Endothelial cell of umbilical vein (primary cell): ENCODE measurements around the gene SATB1. TPM values are rescaled to one million over a fixed set of nuclear protein-coding genes. Genes with fewer than 3 reads are reported as not detected.

Source experiments
- BruUV-seq: library from RNA; stranded (reverse); fragments of 400-500 nt; replicated peaks from 2 replicates; lab custom pipeline; 2021; lab: Mats Ljungman, UMichigan
- CTCF ChIA-PET: fragments of 300-600, 350-600 bp; sonication (Branson Sonifier 250); formaldehyde crosslinking; loops from one replicate; lab custom pipeline; 2021; ENCODE audit warnings: antibody characterized with exemption, inconsistent platforms; lab: Charles Lee
- POLR2A ChIA-PET: fragments of 300-600, 350-600 bp; sonication (Branson Sonifier 250); formaldehyde crosslinking; loops from one replicate; lab custom pipeline; 2021; ENCODE audit warnings: antibody characterized with exemption, inconsistent platforms; lab: Charles Lee
- DNase-seq: peaks from one replicate; pipeline ENCODE4 v3.0.0-alpha.2; 2011; ENCODE audit warnings: low read depth, low spot score
- FAIRE-seq: peaks from 2 replicates; lab custom pipeline; 2011; peaks lifted over from hg19 to GRCh38; lab: Jason Lieb, UNC
- H2AFZ ChIP-seq: 2 replicates; pipeline ENCODE4 v1.6.0; 2012; ENCODE audit warnings: low read depth, low read length, control low read depth, inconsistent platforms
- H3K27ac ChIP-seq: 2 replicates; pipeline ENCODE4 v1.5.1; 2011; ENCODE audit warnings: low read depth, mild to moderate bottlenecking, control low read depth, low read length, moderate library complexity; ENCODE audit not compliant: insufficient read depth
- H3K27me3 ChIP-seq, 2 experiments: 2 replicates each; pipeline versions ENCODE4 v1.6.0 to v1.6.1; 2011; ENCODE audit warnings: low read length in 2 of 2, mixed read lengths in 1 of 2; ENCODE audit not compliant: control insufficient read depth in 2 of 2, insufficient read depth in 2 of 2
- H3K36me3 ChIP-seq, 2 experiments: 2 replicates in 1 of 2; 3 replicates in 1 of 2; pipeline ENCODE4 v1.5.1; 2011; ENCODE audit warnings: low read length in 2 of 2, mild to moderate bottlenecking in 1 of 2, moderate library complexity in 1 of 2; ENCODE audit not compliant: control insufficient read depth in 2 of 2, insufficient read depth in 2 of 2; ENCODE audit errors: extremely low read depth in 1 of 2
- H3K4me1 ChIP-seq: 3 replicates; pipeline ENCODE4 v1.5.1; 2011; ENCODE audit warnings: mild to moderate bottlenecking, low read length; ENCODE audit not compliant: control insufficient read depth, insufficient read depth; ENCODE audit errors: extremely low read depth
- H3K4me2 ChIP-seq: 2 replicates; pipeline ENCODE4 v1.6.1; 2011; ENCODE audit warnings: low read length, control low read depth, mixed read lengths; ENCODE audit not compliant: insufficient read depth
- H3K4me3 ChIP-seq, 3 experiments: fragments of 200-600 bp in 1 of 3; sonication (generic), shearing (Covaris generic) in 1 of 3; replicated peaks in 1 of 3; 2 replicates each; pipeline ENCODE4 v1.5.1; 2011 to 2016; ENCODE audit warnings: control low read depth in 3 of 3, low read length in 3 of 3, mild to moderate bottlenecking in 2 of 3, inconsistent platforms in 1 of 3, low read depth in 1 of 3, moderate library complexity in 1 of 3; ENCODE audit not compliant: insufficient read depth in 1 of 3
- H3K79me2 ChIP-seq: 2 replicates; pipeline ENCODE4 v1.6.0; 2012; ENCODE audit warnings: low read length, inconsistent platforms; ENCODE audit not compliant: control insufficient read depth, insufficient read depth
- H3K9ac ChIP-seq: replicated peaks from 2 replicates; pipeline ENCODE3; 2011; ENCODE audit warnings: low read length, control low read depth; ENCODE audit not compliant: insufficient read depth; ENCODE audit errors: extremely low read depth
- H3K9me1 ChIP-seq: replicated peaks from 3 replicates; pipeline ENCODE4 v1.6.0; 2011; ENCODE audit warnings: mild to moderate bottlenecking, low read length; ENCODE audit not compliant: control insufficient read depth, insufficient read depth; ENCODE audit errors: extremely low read depth
- H3K9me3 ChIP-seq: replicated peaks from 2 replicates; pipeline ENCODE4 v1.5.1; 2012; ENCODE audit warnings: low read length, inconsistent platforms; ENCODE audit not compliant: control insufficient read depth, insufficient read depth
- H4K20me1 ChIP-seq: replicated peaks from 2 replicates; pipeline ENCODE3; 2011; ENCODE audit warnings: mild to moderate bottlenecking, low read length; ENCODE audit not compliant: control insufficient read depth, insufficient read depth; ENCODE audit errors: extremely low read depth
- EZH2 ChIP-seq: IDR thresholded peaks from 2 replicates; pipeline ENCODE4 v1.6.1; 2012; ENCODE audit warnings: borderline replicate concordance, low read depth, mild to moderate bottlenecking, moderate library complexity, low read length, inconsistent platforms; ENCODE audit not compliant: severe bottlenecking
- FOS ChIP-seq: IDR thresholded peaks from 2 replicates; pipeline ENCODE4 v1.6.1; 2011; ENCODE audit warnings: mild to moderate bottlenecking, low read length, moderate library complexity, borderline replicate concordance; ENCODE audit not compliant: insufficient read depth
- GATA2 ChIP-seq: IDR thresholded peaks from 2 replicates; pipeline ENCODE4 v1.7.0; 2011; ENCODE audit warnings: low read depth, mild to moderate bottlenecking, moderate library complexity, mixed read lengths, low read length; ENCODE audit not compliant: insufficient read length, insufficient read depth
- JUN ChIP-seq: IDR thresholded peaks from 2 replicates; pipeline ENCODE4 v1.6.1; 2011; ENCODE audit warnings: borderline replicate concordance, low read depth; ENCODE audit not compliant: insufficient read length, insufficient read depth
- MYC ChIP-seq: IDR thresholded peaks from one replicate; pipeline ENCODE4 v1.6.1; 2011; ENCODE audit warnings: mild to moderate bottlenecking, low read depth, low read length
- POLR2A ChIP-seq: IDR thresholded peaks from 2 replicates; pipeline ENCODE4 v1.6.1; 2012; ENCODE audit warnings: low read depth, mild to moderate bottlenecking, control low read depth, low read length
- POLR2AphosphoS5 ChIP-seq: IDR thresholded peaks from 2 replicates; pipeline ENCODE4 v1.6.1; 2012; ENCODE audit warnings: low read depth, mild to moderate bottlenecking, control low read depth, low read length, moderate library complexity; ENCODE audit not compliant: insufficient read depth
- dilution Hi-C: fragments of 300-500 bp; cut with MboI; formaldehyde crosslinking; loops from one replicate; pipeline ENCODE4 v1.15.0; 2019; ENCODE audit warnings: low sequenced_read_pairs; ENCODE audit not compliant: extremely low pct_ligation_motif_present
- intact Hi-C: fragments of 100-400 bp; cut with micrococcal nuclease; formaldehyde crosslinking; loops from one replicate; pipeline ENCODE4 v1.10.0; 2022
- polyA plus RNA-seq, 4 experiments: library from polyadenylated mRNA; depleted of rRNA in 3 of 4; stranded (reverse) in 3 of 4; unstranded in 1 of 4; fragments of >200 nt; gene quantifications; 2 replicates each; pipeline versions ENCODE4 v1.2.1 to v1.2.3, GENCODE V29; 2011 to 2012; ENCODE audit warnings: missing spikeins in 1 of 4
- total RNA-seq: library from RNA; stranded (reverse); gene quantifications from 2 replicates; pipeline ENCODE4 v1.2.3, GENCODE V29; 2021
- TF ChIP-seq, protein P1 (sequence below): IDR thresholded peaks from 2 replicates; pipeline ENCODE4 v1.6.1; 2011; ENCODE audit not compliant: insufficient read depth, insufficient read length
- TF ChIP-seq, protein P2 (sequence below), 2 donors: IDR thresholded peaks; 1 replicate in 1 of 2; 2 replicates in 1 of 2; pipeline ENCODE4 v1.5.1; 2011; ENCODE audit warnings: low read length in 2 of 2, mild to moderate bottlenecking in 2 of 2, moderate library complexity in 2 of 2, control low read depth in 1 of 2, inconsistent platforms in 1 of 2, low read depth in 1 of 2; ENCODE audit not compliant: insufficient read depth in 1 of 2; ENCODE audit errors: extremely low read depth in 1 of 2

SATB1 gene
- total and polyA plus RNA-seq, 2 donors (not counting 3 experiments of a cell fraction or from before 2014, with no cell fraction given), result 3.9 to 6.2 TPM

DNA sequence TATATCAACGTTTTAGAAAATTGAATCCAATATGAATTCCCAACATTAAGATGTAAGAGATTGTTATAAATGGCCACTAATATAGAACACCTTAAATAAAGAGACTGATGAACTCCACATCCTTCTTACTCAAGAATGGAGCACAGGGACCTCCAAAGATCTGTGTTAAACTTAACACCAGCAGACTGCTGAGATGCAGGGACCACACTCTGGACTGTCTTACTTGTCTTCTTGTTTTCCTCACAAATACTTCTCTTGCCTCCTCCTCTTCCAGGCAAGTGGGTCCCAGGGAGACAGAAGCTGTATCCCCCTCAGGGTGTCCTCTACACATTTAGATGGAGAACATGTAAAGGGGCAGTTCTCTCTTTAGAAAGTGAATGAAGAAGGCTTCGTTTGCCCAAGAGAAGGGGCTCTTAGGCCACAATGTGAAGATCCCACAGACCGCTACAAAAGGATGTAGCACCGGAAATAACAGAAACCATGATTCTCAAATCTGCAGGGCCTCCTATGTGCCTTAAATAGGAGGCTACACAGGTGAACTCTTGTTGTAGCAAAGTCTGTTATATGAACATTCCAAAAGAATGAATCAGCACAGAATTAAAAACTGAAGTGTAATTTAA lies 52.2 kb downstream of the SATB1 start:
- H3K27me3 ChIP-seq, result no peaks in the 10 kb centered on the region
- no peaks in the 10 kb centered on the region for H3K9me3 ChIP-seq
- intact Hi-C loops, result no loop called here
- DNase-seq (no peak), FAIRE-seq (no peak)
- H4K20me1 ChIP-seq, result no peaks in the 10 kb centered on the region
- H3K36me3 ChIP-seq, result no peaks in the 10 kb centered on the region
- H3K79me2 ChIP-seq, result no peaks in the 10 kb centered on the region
- no peaks in the 10 kb centered on the region for H3K4me1 ChIP-seq
- POLR2A ChIA-PET, result no interaction called here
- BruUV-seq, result no TSS peak
- no peak for TF ChIP-seq FOS
- no peak for TF ChIP-seq GATA2
- TF ChIP-seq JUN, result no peak
- TF ChIP-seq MYC, result no peak
- TF ChIP-seq, protein P1, sequence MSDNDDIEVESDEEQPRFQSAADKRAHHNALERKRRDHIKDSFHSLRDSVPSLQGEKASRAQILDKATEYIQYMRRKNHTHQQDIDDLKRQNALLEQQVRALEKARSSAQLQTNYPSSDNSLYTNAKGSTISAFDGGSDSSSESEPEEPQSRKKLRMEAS, result no peak
- no peak for TF ChIP-seq EZH2
- TF ChIP-seq POLR2AphosphoS5, result no peak
- TF ChIP-seq POLR2A, result no peak
- dilution Hi-C loops, result no loop called here
- H3K9ac ChIP-seq, result no peak overlapping the region
- CTCF ChIA-PET, result no interaction called here
- no peak overlapping the region for H3K4me3 ChIP-seq
- H3K4me2 ChIP-seq, result no peak overlapping the region
- H3K27ac ChIP-seq, result no peak overlapping the region
- no peak overlapping the region for H2AFZ ChIP-seq
- H3K9me1 ChIP-seq, result no peaks in the 10 kb centered on the region

- H3K36me3 ChIP-seq, result no peaks in the 10 kb centered on the region
- no TSS peak for BruUV-seq
- dilution Hi-C loops (no loop called here), intact Hi-C loops (no loop called here)
- H3K4me2 ChIP-seq, result no peak overlapping the region
- DNase-seq (no peak), FAIRE-seq (no peak)
- no peaks in the 10 kb centered on the region for H3K9me1 ChIP-seq
- no peaks in the 10 kb centered on the region for H3K9me3 ChIP-seq
- H3K27ac ChIP-seq, result no peak overlapping the region
- ChIA-PET CTCF (no interaction called here), POLR2A (no interaction called here)
- no peaks in the 10 kb centered on the region for H3K79me2 ChIP-seq
- H2AFZ ChIP-seq, result no peak overlapping the region
- no peaks in the 10 kb centered on the region for H4K20me1 ChIP-seq
- no peak overlapping the region for H3K4me3 ChIP-seq
- no peaks in the 10 kb centered on the region for H3K4me1 ChIP-seq
- H3K9ac ChIP-seq, result no peak overlapping the region
- H3K27me3 ChIP-seq, result no peaks in the 10 kb centered on the region
- TF ChIP-seq MYC (no peak), POLR2AphosphoS5 (no peak), JUN (no peak), EZH2 (no peak), FOS (no peak), POLR2A (no peak), GATA2 (no peak)
- TF ChIP-seq, protein P2, sequence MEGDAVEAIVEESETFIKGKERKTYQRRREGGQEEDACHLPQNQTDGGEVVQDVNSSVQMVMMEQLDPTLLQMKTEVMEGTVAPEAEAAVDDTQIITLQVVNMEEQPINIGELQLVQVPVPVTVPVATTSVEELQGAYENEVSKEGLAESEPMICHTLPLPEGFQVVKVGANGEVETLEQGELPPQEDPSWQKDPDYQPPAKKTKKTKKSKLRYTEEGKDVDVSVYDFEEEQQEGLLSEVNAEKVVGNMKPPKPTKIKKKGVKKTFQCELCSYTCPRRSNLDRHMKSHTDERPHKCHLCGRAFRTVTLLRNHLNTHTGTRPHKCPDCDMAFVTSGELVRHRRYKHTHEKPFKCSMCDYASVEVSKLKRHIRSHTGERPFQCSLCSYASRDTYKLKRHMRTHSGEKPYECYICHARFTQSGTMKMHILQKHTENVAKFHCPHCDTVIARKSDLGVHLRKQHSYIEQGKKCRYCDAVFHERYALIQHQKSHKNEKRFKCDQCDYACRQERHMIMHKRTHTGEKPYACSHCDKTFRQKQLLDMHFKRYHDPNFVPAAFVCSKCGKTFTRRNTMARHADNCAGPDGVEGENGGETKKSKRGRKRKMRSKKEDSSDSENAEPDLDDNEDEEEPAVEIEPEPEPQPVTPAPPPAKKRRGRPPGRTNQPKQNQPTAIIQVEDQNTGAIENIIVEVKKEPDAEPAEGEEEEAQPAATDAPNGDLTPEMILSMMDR (IDR thresholded peaks at IDR 0.05; ENCODE audit: extremely low read depth in 1 of 2, insufficient read depth in 1 of 2, low read depth in 1 of 2, low read length in 2 of 2), result no peak
- TF ChIP-seq, protein P1, result no peak
These were observed 54.5 kb downstream of the SATB1 start for GRCh38 chr3:18370672-18371071.
